D721Med (cell line): ENCODE data around the gene CSNK2B.

Source experiments
- DNase-seq: peaks from one replicate; pipeline ENCODE4 v3.0.0; 2011; ENCODE audit warnings: low spot score; ENCODE audit not compliant: insufficient read length
- FAIRE-seq: peaks from 2 replicates; lab custom pipeline; 2011; peaks lifted over from hg19 to GRCh38; lab: Jason Lieb, UNC
- CTCF ChIP-seq: IDR thresholded peaks from 2 replicates; pipeline ENCODE4 v1.5.1; 2012; ENCODE audit warnings: mild to moderate bottlenecking, control low read depth; ENCODE audit not compliant: insufficient read depth; ENCODE audit errors: missing control alignments

The CSNK2B gene

GRCh38 chr6:31690231-31691077 is 24.6 kb downstream of the CSNK2B start:
- no peak for TF ChIP-seq CTCF
- FAIRE-seq (no peak), DNase-seq (no peak)

GRCh38 chr6:31691078-31691463 is 25.2 kb downstream of the CSNK2B start:
- FAIRE-seq (no peak), DNase-seq (no peak)
- no peak for TF ChIP-seq CTCF

- FAIRE-seq (no peak), DNase-seq (no peak)
- TF ChIP-seq CTCF: no peak
Measured at GRCh38 chr6:31691564-31692108, 25.8 kb downstream of the CSNK2B start.

- no peak for FAIRE-seq
- TF ChIP-seq CTCF: no peak
Measured at GRCh38 chr6:31692353-31692752, 26.5 kb downstream of the CSNK2B start.

GRCh38 chr6:31692886-31693285 is 27.0 kb downstream of the CSNK2B start:
- TF ChIP-seq CTCF: no peak
- FAIRE-seq: no peak

More at GRCh38 chr6:31692353-31692752, 26.5 kb downstream of the CSNK2B start:
- no peak for DNase-seq

GRCh38 chr6:31693535-31693934 is 27.7 kb downstream of the CSNK2B start:
- DNase-seq (no peak), FAIRE-seq (no peak)
- no peak for TF ChIP-seq CTCF

More at GRCh38 chr6:31692886-31693285, 27.0 kb downstream of the CSNK2B start:
- DNase-seq: no peak

- no peak for DNase-seq
- no peak for TF ChIP-seq CTCF
- no peak for FAIRE-seq
Measured at GRCh38 chr6:31697555-31697954, 31.7 kb downstream of the CSNK2B start.
